H1 (cell line): ENCODE measurements around the gene ERI3. TPM values are rescaled to one million over a fixed set of nuclear protein-coding genes. Genes with fewer than 3 reads are reported as not detected.

ENCODE experiments used
- CTCF ChIA-PET: fragments of 300-600 bp; sonication (Branson Sonifier 250); formaldehyde crosslinking; loops from one replicate; lab custom pipeline; 2021; ENCODE audit not compliant: partially characterized antibody; lab: Charles Lee
- POLR2A ChIA-PET: fragments of 300-600 bp; sonication (Branson Sonifier 250); formaldehyde crosslinking; loops from one replicate; lab custom pipeline; 2021; ENCODE audit warnings: inconsistent platforms; ENCODE audit not compliant: partially characterized antibody; lab: Charles Lee
- DNase-seq, 2 experiments: peaks; one replicate each; pipeline versions ENCODE4 v3.0.0 to v3.0.0-alpha.2; 2010 to 2022; ENCODE audit warnings: low spot score in 2 of 2, low read depth in 1 of 2, mixed read lengths in 1 of 2
- FAIRE-seq: peaks from 2 replicates; lab custom pipeline; 2011; peaks lifted over from hg19 to GRCh38; lab: Jason Lieb, UNC
- H2AFZ ChIP-seq: 2 replicates; pipeline ENCODE4 v1.8.1; 2012; ENCODE audit warnings: low read length, inconsistent platforms
- H2AK5ac ChIP-seq: 2 replicates; pipeline ENCODE4 v1.6.1; 2013; ENCODE audit warnings: low read depth, low read length
- H2BK120ac ChIP-seq: replicated peaks from 2 replicates; pipeline ENCODE3; 2013; ENCODE audit warnings: low read depth, low read length, inconsistent platforms
- H2BK12ac ChIP-seq: 2 replicates; pipeline ENCODE4 v1.6.1; 2013; ENCODE audit warnings: low read depth, low read length
- H2BK15ac ChIP-seq: 2 replicates; pipeline ENCODE4 v1.6.1; 2013; ENCODE audit warnings: low read length
- H2BK20ac ChIP-seq: 2 replicates; pipeline ENCODE4 v1.6.1; 2013; ENCODE audit warnings: low read length
- H2BK5ac ChIP-seq: 2 replicates; pipeline ENCODE4 v1.6.1; 2013; ENCODE audit warnings: low read depth, low read length
- H3K14ac ChIP-seq: 2 replicates; pipeline ENCODE4 v1.6.1; 2013; ENCODE audit warnings: inconsistent platforms; ENCODE audit not compliant: insufficient read length
- H3K18ac ChIP-seq: 2 replicates; pipeline ENCODE4 v1.6.1; 2013; ENCODE audit warnings: low read length; ENCODE audit errors: extremely low read depth
- H3K23ac ChIP-seq: 2 replicates; pipeline ENCODE4 v1.6.1; 2013; ENCODE audit warnings: inconsistent platforms; ENCODE audit not compliant: insufficient read length
- H3K23me2 ChIP-seq: 2 replicates; pipeline ENCODE4 v1.6.1; 2013; ENCODE audit warnings: low read depth, low read length
- H3K27ac ChIP-seq: 2 replicates; pipeline ENCODE4 v1.6.1; 2011; ENCODE audit warnings: low read depth, low read length, inconsistent platforms
- H3K27me3 ChIP-seq, 4 experiments: replicated peaks in 1 of 4; 1 replicate in 1 of 4; 2 replicates in 3 of 4; pipeline versions ENCODE4 v1.6.1 to v1.8.1; 2011 to 2013; ENCODE audit warnings: low read length in 3 of 4, mild to moderate bottlenecking in 3 of 4, inconsistent platforms in 2 of 4, mixed read lengths in 2 of 4, moderate library complexity in 1 of 4; ENCODE audit not compliant: control insufficient read depth in 3 of 4, insufficient read depth in 3 of 4; ENCODE audit errors: extremely low read depth in 1 of 4
- H3K36me3 ChIP-seq, 4 experiments: 2 replicates each; pipeline versions ENCODE4 v1.6.1 to v1.8.1; 2011 to 2013; ENCODE audit warnings: mild to moderate bottlenecking in 4 of 4, low read length in 3 of 4, moderate library complexity in 2 of 4, control low read depth in 1 of 4, inconsistent platforms in 1 of 4; ENCODE audit not compliant: insufficient read depth in 4 of 4, control insufficient read depth in 2 of 4
- H3K4ac ChIP-seq: replicated peaks from 2 replicates; pipeline ENCODE3; 2013; ENCODE audit warnings: low read length, low read depth, mixed read lengths, inconsistent platforms; ENCODE audit not compliant: insufficient read length
- H3K4me1 ChIP-seq, 4 experiments: replicated peaks in 1 of 4; 1 replicate in 1 of 4; 2 replicates in 3 of 4; pipeline versions ENCODE4 v1.6.1 to v1.8.1; 2011 to 2013; ENCODE audit warnings: low read length in 3 of 4, inconsistent platforms in 2 of 4, mixed read lengths in 1 of 4; ENCODE audit not compliant: insufficient read depth in 4 of 4, control insufficient read depth in 3 of 4
- H3K4me2 ChIP-seq, 2 experiments: 2 replicates each; pipeline versions ENCODE4 v1.6.1 to v1.8.1; 2011 to 2013; ENCODE audit warnings: low read depth in 2 of 2, low read length in 2 of 2, control low read depth in 1 of 2, inconsistent platforms in 1 of 2, mild to moderate bottlenecking in 1 of 2; ENCODE audit not compliant: insufficient read depth in 1 of 2
- H3K4me3 ChIP-seq, 4 experiments: fragments of 200-600, 300-600 bp in 1 of 4; sonication (generic), shearing (Covaris generic), sonication (Bioruptor Twin) in 1 of 4; 2 replicates each; pipeline versions ENCODE4 v1.5.1 to v1.8.1; 2011 to 2016; ENCODE audit warnings: low read length in 4 of 4, low read depth in 3 of 4, control low read depth in 2 of 4, inconsistent platforms in 2 of 4, mild to moderate bottlenecking in 2 of 4, mixed read lengths in 1 of 4, moderate library complexity in 1 of 4; ENCODE audit not compliant: insufficient read depth in 2 of 4; ENCODE audit errors: extremely low read depth in 1 of 4
- H3K56ac ChIP-seq: replicated peaks from 2 replicates; pipeline ENCODE3; 2013; ENCODE audit warnings: low read depth, mild to moderate bottlenecking, mixed read lengths, low read length, inconsistent platforms; ENCODE audit not compliant: insufficient read length
- H3K79me1 ChIP-seq: 2 replicates; pipeline ENCODE4 v1.6.1; 2013; ENCODE audit warnings: low read depth, low read length, control low read depth
- H3K79me2 ChIP-seq, 2 experiments: 2 replicates each; pipeline versions ENCODE4 v1.6.1 to v1.8.1; 2012 to 2013; ENCODE audit warnings: low read length in 2 of 2, mild to moderate bottlenecking in 2 of 2, inconsistent platforms in 1 of 2; ENCODE audit not compliant: insufficient read depth in 2 of 2, control insufficient read depth in 1 of 2
- H3K9ac ChIP-seq, 4 experiments: replicated peaks in 1 of 4; 1 replicate in 1 of 4; 2 replicates in 3 of 4; pipeline versions ENCODE4 v1.6.1 to v1.8.1; 2011 to 2013; ENCODE audit warnings: low read depth in 3 of 4, low read length in 3 of 4, control low read depth in 2 of 4, mild to moderate bottlenecking in 2 of 4, moderate library complexity in 2 of 4, inconsistent platforms in 1 of 4; ENCODE audit errors: extremely low read depth in 1 of 4
- H3K9me3 ChIP-seq, 2 experiments: 2 replicates each; pipeline versions ENCODE4 v1.6.1 to v1.8.1; 2012 to 2013; ENCODE audit warnings: mild to moderate bottlenecking in 2 of 2, moderate library complexity in 2 of 2, control low read depth in 1 of 2, inconsistent platforms in 1 of 2, low read depth in 1 of 2, low read length in 1 of 2, mixed read lengths in 1 of 2; ENCODE audit not compliant: insufficient read depth in 2 of 2
- H4K20me1 ChIP-seq, 2 experiments: replicated peaks in 1 of 2; 2 replicates each; pipeline versions ENCODE3 to v1.8.1; 2011 to 2013; ENCODE audit warnings: inconsistent platforms in 2 of 2, low read length in 2 of 2, mild to moderate bottlenecking in 1 of 2; ENCODE audit not compliant: insufficient read depth in 2 of 2, control insufficient read depth in 1 of 2
- H4K5ac ChIP-seq: 2 replicates; pipeline ENCODE4 v1.6.1; 2013; ENCODE audit warnings: low read length, low read depth, mixed read lengths, inconsistent platforms; ENCODE audit not compliant: insufficient read length
- H4K8ac ChIP-seq: 2 replicates; pipeline ENCODE4 v1.8.0; 2013; ENCODE audit warnings: mild to moderate bottlenecking, moderate library complexity, low read length, inconsistent platforms; ENCODE audit not compliant: insufficient read depth; ENCODE audit errors: extremely low read depth
- H4K91ac ChIP-seq: replicated peaks from 2 replicates; pipeline ENCODE3; 2013; ENCODE audit warnings: low read length, mixed read lengths, inconsistent platforms; ENCODE audit not compliant: insufficient read length
- CREB1 ChIP-seq: IDR thresholded peaks from 2 replicates; pipeline ENCODE4 v1.6.1; 2012; ENCODE audit warnings: inconsistent platforms
- CTBP2 ChIP-seq: IDR thresholded peaks from 2 replicates; pipeline ENCODE4 v1.7.0; 2011; ENCODE audit warnings: borderline replicate concordance, mild to moderate bottlenecking, moderate library complexity, mixed read lengths, low read length; ENCODE audit not compliant: insufficient read depth, insufficient read length
- EP300 ChIP-seq, 2 experiments: IDR thresholded peaks; 1 replicate in 1 of 2; 2 replicates in 1 of 2; pipeline ENCODE4 v1.6.1; 2011 to 2012; ENCODE audit warnings: low read depth in 2 of 2, low read length in 2 of 2, mild to moderate bottlenecking in 2 of 2, borderline replicate concordance in 1 of 2, inconsistent platforms in 1 of 2, moderate library complexity in 1 of 2
- JUN ChIP-seq: IDR thresholded peaks from 2 replicates; pipeline ENCODE4 v1.6.1; 2011; ENCODE audit warnings: low read depth, mild to moderate bottlenecking, improper control_type of control experiment, low read length
- KDM5A ChIP-seq: fragments of 200-600 bp; IDR thresholded peaks from 2 replicates; pipeline ENCODE4 v1.7.1; 2012; ENCODE audit warnings: mild to moderate bottlenecking, low read length, inconsistent platforms, mixed read lengths
- SP4 ChIP-seq: IDR thresholded peaks from 2 replicates; pipeline ENCODE4 v1.6.1; 2012; ENCODE audit warnings: low read length, inconsistent platforms
- WGBS, 2 experiments: shearing (Covaris generic) in 1 of 2; methylation state at CpG; one replicate each; pipeline versions ENCODE4 v1.1.6 to v1.1.7; 2013 to 2015; ENCODE audit warnings: low lambda C conversion rate in 2 of 2, mixed read lengths in 2 of 2, inconsistent platforms in 1 of 2, low coverage in 1 of 2, missing lambda C conversion rate in 1 of 2; ENCODE audit not compliant: insufficient replicate concordance in 2 of 2, insufficient coverage in 1 of 2, insufficient read length in 1 of 2; ENCODE audit errors: extremely low coverage in 1 of 2, missing lambda C conversion rate in 1 of 2; 5-methylcytosine and 5-hydroxymethylcytosine counted together
- polyA plus RNA-seq, 7 experiments: library from polyadenylated mRNA; depleted of rRNA in 3 of 7; stranded (reverse) in 5 of 7; unstranded in 2 of 7; fragments of >200 nt in 5 of 7; fragments of 200-250 nt in 2 of 7; gene quantifications; 1 replicate in 5 of 7; 2 replicates in 1 of 7; 4 replicates in 1 of 7; pipeline versions ENCODE4 v1.2.1 to v1.2.3, GENCODE V29; 2011 to 2013; ENCODE audit warnings: missing spikeins in 2 of 7, mixed read lengths in 2 of 7
- total RNA-seq: library from RNA; stranded (reverse); fragmentation: NEBNext Ultra II Directional; extraction: Animal tissue kit (Norgen Biotek cat#: 25700); gene quantifications from 2 replicates; pipeline ENCODE4 v1.2.1, GENCODE V29; 2021
- TF ChIP-seq, protein P1 (sequence below), 3 experiments: IDR thresholded peaks; 1 replicate in 2 of 3; 2 replicates in 1 of 3; pipeline versions ENCODE4 v1.5.1 to v1.6.1; 2011; ENCODE audit warnings: low read length in 3 of 3, mild to moderate bottlenecking in 3 of 3, inconsistent platforms in 2 of 3, low read depth in 1 of 3, moderate library complexity in 1 of 3; ENCODE audit not compliant: insufficient read depth in 1 of 3; ENCODE audit errors: control extremely low read depth in 1 of 3

The ERI3 gene
- total and polyA plus RNA-seq, 2 of the 8 experiments (the other 6 are each of a cell fraction or from before 2014, with no cell fraction given): 81.1 to 199 TPM

DNA sequence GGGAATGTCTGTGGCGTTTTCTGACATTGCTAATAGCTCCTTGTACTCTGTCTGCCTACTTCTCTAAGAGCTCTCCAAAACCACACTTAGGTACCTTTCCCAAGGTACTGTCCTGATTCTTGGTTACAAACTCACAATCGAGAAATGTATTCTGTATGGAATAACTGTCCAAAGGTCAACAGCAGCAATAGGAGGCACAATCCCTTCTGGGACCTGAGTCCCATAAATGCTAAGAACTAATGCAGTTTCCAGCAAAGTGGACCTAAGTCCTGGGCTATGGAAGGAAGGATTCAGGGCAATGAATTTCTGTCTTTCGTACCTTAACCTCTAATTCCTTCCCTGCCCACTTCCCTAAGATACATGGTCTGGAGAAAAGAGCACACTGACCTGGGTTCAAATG lies 82.1 kb downstream of the ERI3 start:
- H3K27me3 ChIP-seq: no peaks in the 10 kb centered on the region
- no peak overlapping the region for H3K4me3 ChIP-seq
- H3K4ac ChIP-seq: no peak overlapping the region
- H3K79me2 ChIP-seq: no peaks in the 10 kb centered on the region
- H3K9ac ChIP-seq: no peak overlapping the region
- H4K8ac ChIP-seq: no peak overlapping the region
- H3K9me3 ChIP-seq: no peaks in the 10 kb centered on the region
- peaks cover 9% of the 10 kb centered on the region; the same call in 1 of the 2 replicates for H3K79me1 ChIP-seq
- H3K56ac ChIP-seq: no peak overlapping the region
- H2BK20ac ChIP-seq: no peak overlapping the region
- CTCF ChIA-PET: interaction anchor here (0.6 to 5.1 kb wide), 8 partner anchors 13 to 261 kb away, joined by 3 to 40 read pairs (median 4); no protein-coding TSS in a partner anchor
- H4K20me1 ChIP-seq: no peaks in the 10 kb centered on the region
- no peak for DNase-seq
- no peak overlapping the region for H2BK12ac ChIP-seq
- no peaks in the 10 kb centered on the region for H3K23me2 ChIP-seq
- no peak overlapping the region for H2AK5ac ChIP-seq
- no peak overlapping the region for H4K91ac ChIP-seq
- H2BK15ac ChIP-seq: no peak overlapping the region
- H3K23ac ChIP-seq: no peak overlapping the region
- TF ChIP-seq KDM5A (no peak), CTBP2 (no peak), CREB1 (no peak), SP4 (no peak), EP300 (IDR thresholded peaks at IDR 0.05; ENCODE audit: borderline replicate concordance in 1 of 2, low read depth in 2 of 2, low read length in 2 of 2) (no peak), JUN (no peak)
- TF ChIP-seq, protein P1, sequence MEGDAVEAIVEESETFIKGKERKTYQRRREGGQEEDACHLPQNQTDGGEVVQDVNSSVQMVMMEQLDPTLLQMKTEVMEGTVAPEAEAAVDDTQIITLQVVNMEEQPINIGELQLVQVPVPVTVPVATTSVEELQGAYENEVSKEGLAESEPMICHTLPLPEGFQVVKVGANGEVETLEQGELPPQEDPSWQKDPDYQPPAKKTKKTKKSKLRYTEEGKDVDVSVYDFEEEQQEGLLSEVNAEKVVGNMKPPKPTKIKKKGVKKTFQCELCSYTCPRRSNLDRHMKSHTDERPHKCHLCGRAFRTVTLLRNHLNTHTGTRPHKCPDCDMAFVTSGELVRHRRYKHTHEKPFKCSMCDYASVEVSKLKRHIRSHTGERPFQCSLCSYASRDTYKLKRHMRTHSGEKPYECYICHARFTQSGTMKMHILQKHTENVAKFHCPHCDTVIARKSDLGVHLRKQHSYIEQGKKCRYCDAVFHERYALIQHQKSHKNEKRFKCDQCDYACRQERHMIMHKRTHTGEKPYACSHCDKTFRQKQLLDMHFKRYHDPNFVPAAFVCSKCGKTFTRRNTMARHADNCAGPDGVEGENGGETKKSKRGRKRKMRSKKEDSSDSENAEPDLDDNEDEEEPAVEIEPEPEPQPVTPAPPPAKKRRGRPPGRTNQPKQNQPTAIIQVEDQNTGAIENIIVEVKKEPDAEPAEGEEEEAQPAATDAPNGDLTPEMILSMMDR (IDR thresholded peaks at IDR 0.05; ENCODE audit: control extremely low read depth in 1 of 3, insufficient read depth in 1 of 3, low read depth in 1 of 3, low read length in 3 of 3): no peak
- TF ChIP-seq, all 59 proteins: peak for 0
- POLR2A ChIA-PET: no interaction called here
- Histone ChIP-seq H3K14ac (no peak overlapping the region), H3K4me1 (peaks cover 0 to 4% (median 1%) of the 10 kb centered on the region in 4 experiments; a peak in 3 of 7 replicates), H3K18ac (no peak overlapping the region), H3K4me2 (no peak overlapping the region), H2AFZ (no peak overlapping the region), H3K36me3 (no peaks in the 10 kb centered on the region), H4K5ac (no peak overlapping the region), H3K27ac (no peak overlapping the region), H2BK5ac (no peak overlapping the region), H2BK120ac (no peak overlapping the region)
- no peak for FAIRE-seq
- 85% methylated on average over 3 of the region's 3 CpGs; no CpG with 5 or more reads in 1 of the 2 experiments for WGBS, 2 experiments
